NCI-H774 (cell line): ENCODE results near the gene IFNL4.
"Not testable (repeated sequence)": the region's sequence is repeated elsewhere in the genome, so short reads cannot be mapped to it uniquely, and the experiment has no call there.

Experiments
- DNase-seq: peaks from one replicate; lab custom pipeline; 2025; lab: John Stamatoyannopoulos, UW

The IFNL4 gene

GRCh38 chr19:39223703-39224279, 24.9 kb downstream of the IFNL4 start:
- DNase-seq: no peak

GRCh38 chr19:39219108-39219507, 29.5 kb downstream of the IFNL4 start:
- DNase-seq: not testable (repeated sequence)

- DNase-seq: no peak
Measured at GRCh38 chr19:39218230-39219007, 30.2 kb downstream of the IFNL4 start.

DNA sequence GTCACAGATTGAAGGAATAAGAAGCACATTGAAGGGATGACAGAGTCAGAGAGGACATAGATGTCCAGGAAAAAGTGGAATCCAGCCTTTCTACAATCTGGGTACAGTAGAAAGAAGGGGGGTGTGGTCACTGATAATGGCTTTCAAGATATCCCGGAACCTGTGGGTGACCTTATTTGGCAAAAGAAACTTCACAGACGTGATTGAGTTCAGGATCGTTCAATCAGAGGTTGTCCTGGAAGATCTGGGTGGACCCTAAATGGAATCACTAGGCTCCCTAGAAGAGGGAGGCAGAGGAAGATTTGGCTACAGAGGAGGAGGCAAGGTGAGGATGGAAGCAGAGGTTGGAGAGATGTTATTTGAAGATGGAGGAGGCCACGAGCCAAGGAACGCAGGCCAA, 31.6 kb downstream of the IFNL4 start:
- DNase-seq: no peak

GRCh38 chr19:39215323-39215722, 33.3 kb downstream of the IFNL4 start:
- DNase-seq: not testable (repeated sequence)

GRCh38 chr19:39212375-39212742, 36.3 kb downstream of the IFNL4 start:
- peak; percentile 5 for DNase-seq

- no peak for DNase-seq
Measured at GRCh38 chr19:39211731-39212374, 36.8 kb downstream of the IFNL4 start.

DNA sequence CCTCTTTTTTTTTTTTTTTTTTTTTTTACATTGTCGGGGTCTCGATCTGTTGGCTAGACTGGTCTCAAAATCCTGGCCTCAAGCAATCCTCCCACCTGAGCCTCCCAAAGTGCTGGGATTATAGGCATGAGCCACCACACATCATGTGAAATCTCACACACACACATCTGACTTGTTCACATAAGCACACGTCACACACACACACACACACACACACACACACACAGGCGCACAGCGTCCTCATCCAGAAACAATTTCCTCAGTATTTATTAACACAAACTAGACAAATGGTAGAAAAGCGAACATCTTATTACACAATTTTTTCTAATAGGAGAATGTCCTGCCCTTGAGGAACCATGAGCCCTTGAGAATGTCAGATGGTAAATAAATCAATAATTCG, 39.5 kb downstream of the IFNL4 start:
- no peak for DNase-seq

DNA sequence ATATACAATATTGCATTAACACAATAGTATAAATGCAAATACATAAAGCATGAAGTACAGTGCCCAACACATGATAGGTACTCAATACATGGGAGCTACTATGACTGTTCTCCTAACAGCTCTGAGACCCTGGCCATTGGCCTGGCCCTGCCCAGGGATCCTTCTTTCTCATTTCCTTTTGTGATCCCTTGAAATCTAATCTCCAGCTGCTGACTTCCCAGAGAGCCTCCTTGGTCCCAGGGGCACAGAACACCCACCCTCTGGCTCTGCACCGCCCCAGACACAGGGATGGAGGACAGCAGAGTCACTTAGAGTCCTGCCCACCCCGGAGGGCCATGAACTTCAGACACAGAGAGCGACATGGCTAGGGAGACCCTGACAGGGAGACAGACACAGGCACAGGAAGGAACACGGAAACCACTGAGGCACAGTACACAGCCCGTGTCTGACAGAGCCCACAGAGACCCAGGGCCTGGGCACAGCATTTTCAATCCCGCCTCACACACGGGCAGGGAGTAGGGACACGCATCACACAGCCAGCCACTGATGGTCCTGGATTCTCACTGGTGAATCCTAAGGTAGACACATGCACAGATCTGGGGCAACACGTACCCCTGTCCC, 40.4 kb downstream of the IFNL4 start:
- DNase-seq: no peak

GRCh38 chr19:39207293-39207836, 41.3 kb downstream of the IFNL4 start:
- DNase-seq: no peak

GRCh38 chr19:39206122-39206521, 42.5 kb downstream of the IFNL4 start:
- DNase-seq: no peak

- DNase-seq: no peak
Measured at GRCh38 chr19:39205449-39205764, 43.2 kb downstream of the IFNL4 start.

GRCh38 chr19:39203372-39204341, 45.0 kb downstream of the IFNL4 start, which contains the start of gene SYCN:
Gene SYCN, minus strand, starts transcription at chr19:39204263. Its CDS starts 9 bp downstream, at chr19:39204254.
- no peak for DNase-seq

DNA sequence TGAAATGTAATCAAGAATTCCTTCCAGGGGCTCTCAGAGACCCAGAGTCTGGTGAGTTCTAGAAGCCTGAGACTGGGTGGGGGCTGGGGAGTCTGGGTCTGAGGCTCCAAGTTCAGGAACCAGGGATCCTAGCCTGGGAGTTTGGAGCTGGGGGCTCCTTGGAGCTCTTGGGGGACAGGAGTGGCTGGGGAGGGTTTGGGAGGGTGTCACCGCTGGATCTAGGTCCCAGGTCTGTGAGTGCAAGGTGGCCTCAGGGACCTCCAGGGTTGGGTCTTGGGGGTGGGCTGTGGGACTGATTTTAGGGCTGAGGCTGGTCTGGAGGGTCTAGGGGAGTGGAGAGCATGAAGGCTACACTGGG, 45.7 kb downstream of the IFNL4 start:
- DNase-seq: no peak

DNA sequence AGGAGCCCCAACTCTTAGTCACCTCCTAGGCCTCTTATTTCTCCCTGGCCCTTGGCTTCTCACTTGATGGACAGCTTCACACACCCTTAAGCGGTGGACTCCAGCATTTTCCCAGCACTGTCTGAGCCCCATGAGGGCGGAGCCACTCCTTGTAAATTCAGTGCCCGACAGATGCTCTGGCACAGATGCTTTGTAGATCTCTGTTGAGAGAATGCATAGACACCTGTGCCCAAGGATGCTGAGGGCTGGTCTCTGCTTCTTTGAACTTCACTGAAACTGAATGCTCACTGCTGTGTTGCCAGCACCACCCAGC, 47.9 kb downstream of the IFNL4 start:
- no peak for DNase-seq

DNA sequence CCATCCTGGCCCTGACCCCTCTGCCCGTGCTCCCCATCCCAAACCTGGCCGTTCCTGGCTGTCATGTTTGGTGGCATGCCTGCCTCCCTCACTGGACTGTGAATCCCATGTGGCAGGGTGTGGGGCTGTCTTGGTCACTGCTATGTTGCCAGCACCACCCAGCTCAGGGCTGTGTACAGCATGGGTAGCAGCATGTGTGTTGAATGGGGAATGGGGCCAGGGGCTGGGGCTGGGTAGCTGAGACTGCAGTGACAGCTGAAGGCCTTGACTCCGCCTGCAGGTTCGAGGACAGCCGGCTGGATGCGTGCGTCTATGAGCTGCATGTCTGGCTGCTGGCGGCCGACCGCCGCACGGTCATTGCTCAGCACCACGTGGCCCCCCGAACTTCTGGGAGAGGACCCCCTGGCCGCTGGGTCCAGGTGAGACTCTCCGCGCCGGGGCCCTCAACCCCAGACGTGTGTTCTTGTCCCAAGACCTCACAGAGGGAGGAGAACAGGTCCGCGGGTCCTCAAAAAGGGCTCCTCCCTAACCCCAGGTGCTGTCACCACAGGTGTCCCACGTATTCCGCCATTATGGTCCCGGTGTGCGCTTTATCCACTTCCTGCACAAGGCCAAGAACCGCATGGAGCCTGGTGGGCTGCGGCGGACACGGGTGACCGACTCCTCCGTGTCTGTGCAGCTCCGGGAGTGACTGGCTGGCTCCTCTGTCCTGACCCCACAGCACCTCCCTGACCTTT, 48.4 kb downstream of the IFNL4 start:
- no peak for DNase-seq

DNA sequence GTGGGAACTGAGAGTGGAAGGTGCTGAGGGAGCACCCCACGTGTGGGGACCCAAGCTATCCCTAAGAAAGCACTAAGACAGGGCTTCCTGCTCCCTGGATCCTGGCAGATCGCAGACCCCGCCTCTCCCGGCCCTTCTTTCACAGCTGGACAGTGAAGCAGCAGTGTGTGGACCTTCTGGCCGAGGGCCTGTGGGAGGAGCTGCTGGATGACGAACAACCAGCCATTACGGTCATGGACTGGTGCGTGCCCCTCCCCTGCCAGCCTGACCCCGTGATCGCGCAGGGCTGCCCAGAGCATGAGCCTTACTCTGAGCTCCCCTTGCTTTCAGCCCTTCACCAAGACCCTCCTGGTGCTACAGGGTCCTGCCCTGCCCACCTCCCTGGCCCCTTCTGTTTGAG, 49.6 kb downstream of the IFNL4 start:
- DNase-seq: peak; percentile 9

GRCh38 chr19:39197808-39198207, 50.8 kb downstream of the IFNL4 start:
- no peak for DNase-seq

GRCh38 chr19:39196860-39197562, 51.6 kb downstream of the IFNL4 start, which contains the start of gene NCCRP1:
Gene NCCRP1, plus strand, starts transcription at chr19:39196964. Its CDS starts 19 bp downstream, at chr19:39196983.
- DNase-seq: no peak

GRCh38 chr19:39196320-39196719, 52.3 kb downstream of the IFNL4 start:
- DNase-seq: no peak
